ENCODE measurements around the gene KRT16. TPM values are rescaled to one million over a fixed set of nuclear protein-coding genes. Genes with fewer than 3 reads are reported as not detected.

The KRT16 gene
- total and polyA plus RNA-seq, 3 donors from 2014 or later = not detected

DNA sequence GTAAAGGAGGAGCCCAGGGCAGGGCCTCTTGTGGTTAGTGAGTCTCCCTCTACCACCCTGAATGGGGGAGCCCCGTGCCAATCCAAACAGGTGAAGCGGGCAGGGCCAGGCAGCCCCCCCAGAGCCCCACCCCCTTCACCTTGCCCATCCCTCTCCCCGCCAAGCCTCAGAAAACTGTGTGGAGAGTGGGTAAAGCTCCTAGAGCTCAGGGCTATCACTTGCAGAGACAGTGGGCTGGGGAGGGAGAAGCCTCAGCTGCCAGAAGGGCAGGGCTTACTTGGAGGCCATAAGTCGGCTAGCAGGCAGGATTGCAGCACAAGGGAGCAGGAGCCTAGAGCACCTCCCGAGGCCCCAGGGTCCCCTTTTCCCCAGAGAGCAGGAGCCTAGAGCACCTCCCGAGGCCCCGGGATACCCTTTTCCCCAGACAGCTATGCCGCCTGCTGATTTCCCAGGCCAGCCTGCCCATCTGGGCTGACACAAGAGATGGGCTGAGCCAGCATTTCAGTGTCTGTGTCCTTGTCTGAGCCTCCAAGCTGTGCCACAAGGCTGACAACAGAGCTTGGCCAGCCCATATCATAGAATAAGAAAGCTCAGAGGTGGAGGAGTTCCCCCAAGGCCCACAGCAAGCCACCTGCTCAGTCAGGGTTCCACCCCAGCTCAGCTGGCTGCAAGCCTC is 19.1 kb downstream of the KRT16 start:
- no peak overlapping the region for H3K27ac ChIP-seq
- no peaks in the 10 kb centered on the region for H3K27me3 ChIP-seq
- 45 to 63% methylated on average over 5 to 8 of the region's 8 CpGs for WGBS, 2 donors
- no peak for DNase-seq
- no peak for TF ChIP-seq POLR2A (IDR thresholded peaks at IDR 0.05)
- TF ChIP-seq, protein P1, sequence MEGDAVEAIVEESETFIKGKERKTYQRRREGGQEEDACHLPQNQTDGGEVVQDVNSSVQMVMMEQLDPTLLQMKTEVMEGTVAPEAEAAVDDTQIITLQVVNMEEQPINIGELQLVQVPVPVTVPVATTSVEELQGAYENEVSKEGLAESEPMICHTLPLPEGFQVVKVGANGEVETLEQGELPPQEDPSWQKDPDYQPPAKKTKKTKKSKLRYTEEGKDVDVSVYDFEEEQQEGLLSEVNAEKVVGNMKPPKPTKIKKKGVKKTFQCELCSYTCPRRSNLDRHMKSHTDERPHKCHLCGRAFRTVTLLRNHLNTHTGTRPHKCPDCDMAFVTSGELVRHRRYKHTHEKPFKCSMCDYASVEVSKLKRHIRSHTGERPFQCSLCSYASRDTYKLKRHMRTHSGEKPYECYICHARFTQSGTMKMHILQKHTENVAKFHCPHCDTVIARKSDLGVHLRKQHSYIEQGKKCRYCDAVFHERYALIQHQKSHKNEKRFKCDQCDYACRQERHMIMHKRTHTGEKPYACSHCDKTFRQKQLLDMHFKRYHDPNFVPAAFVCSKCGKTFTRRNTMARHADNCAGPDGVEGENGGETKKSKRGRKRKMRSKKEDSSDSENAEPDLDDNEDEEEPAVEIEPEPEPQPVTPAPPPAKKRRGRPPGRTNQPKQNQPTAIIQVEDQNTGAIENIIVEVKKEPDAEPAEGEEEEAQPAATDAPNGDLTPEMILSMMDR (IDR thresholded peaks at IDR 0.05) = no peak
- H3K4me3 ChIP-seq = no peak overlapping the region
- no peaks in the 10 kb centered on the region for H3K36me3 ChIP-seq (ENCODE audit: low read depth, missing control alignments)
- intact Hi-C loops (cut with DNase I; ENCODE audit: low total_unique reads) = no loop called here
- H3K9me3 ChIP-seq = no peaks in the 10 kb centered on the region
- no peaks in the 10 kb centered on the region for H3K4me1 ChIP-seq

DNA sequence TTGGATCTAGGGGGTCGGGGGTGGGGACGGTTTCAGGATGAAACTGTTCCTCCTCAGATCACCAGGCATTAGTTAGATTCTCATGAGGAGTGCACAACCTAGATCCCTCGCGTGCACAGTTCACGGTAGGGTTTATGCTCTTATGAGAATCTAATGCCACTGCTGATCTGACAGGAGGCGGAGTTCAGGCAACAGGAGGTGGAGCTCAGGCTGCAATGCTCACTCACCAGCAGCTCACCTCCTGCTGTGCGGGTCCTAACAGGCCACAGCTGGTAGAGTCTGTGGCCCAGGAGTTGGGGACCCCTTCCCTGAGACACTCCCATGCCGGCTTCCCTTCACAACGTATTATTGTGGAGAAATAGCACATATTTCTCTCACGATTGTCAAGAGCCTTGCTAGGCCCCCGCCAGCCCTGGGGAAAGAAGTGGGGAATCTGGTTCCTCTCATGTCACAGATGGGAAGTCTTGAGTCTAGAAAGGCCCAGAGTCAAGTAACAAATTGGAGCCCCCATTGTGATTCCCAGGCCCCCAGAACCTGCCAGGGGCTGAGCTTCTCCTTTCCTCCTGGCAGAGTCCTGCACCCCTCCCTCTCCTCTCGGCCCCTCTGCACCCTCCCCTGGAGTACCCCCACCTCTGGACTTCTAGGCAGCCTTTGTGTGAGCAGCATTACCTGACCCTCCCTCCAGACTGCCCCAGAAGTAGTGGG is 19.8 kb downstream of the KRT16 start:
- DNase-seq = no peak
- WGBS, 2 donors = 92 to 93% methylated on average over 6 to 12 of the region's 12 CpGs

DNA sequence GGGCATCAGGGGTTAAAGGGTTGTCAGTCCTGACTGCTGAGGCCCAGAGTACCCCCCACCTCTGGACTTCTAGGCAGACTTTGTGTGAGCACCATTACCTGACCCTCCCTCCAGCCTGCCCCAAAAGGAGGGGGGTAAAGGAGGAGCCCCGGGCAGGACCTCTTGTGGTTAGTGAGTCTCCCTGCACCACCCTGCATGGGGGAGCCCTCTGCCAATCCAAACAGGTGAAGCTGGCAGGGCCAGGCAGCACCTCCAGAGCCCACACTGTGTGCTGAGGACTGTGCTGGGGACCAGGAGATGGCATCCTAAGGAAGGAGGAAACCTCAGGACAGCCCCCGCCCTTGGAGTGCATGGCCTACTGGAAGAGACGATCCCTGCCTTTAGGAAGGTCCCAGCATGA is 23.3 kb downstream of the KRT16 start:
- DNase-seq = no peak
- no peaks in the 10 kb centered on the region for H3K4me1 ChIP-seq
- 88% methylated on average over 3 of the region's 3 CpGs; no CpG with 5 or more reads in 1 of the 2 donors for WGBS, 2 donors
- H3K27ac ChIP-seq = no peak overlapping the region
- H3K4me3 ChIP-seq = no peak overlapping the region
- H3K27me3 ChIP-seq = no peaks in the 10 kb centered on the region
- intact Hi-C loops (cut with DNase I; ENCODE audit: low total_unique reads) = no loop called here
- no peaks in the 10 kb centered on the region for H3K36me3 ChIP-seq (ENCODE audit: low read depth, missing control alignments)
- H3K9me3 ChIP-seq = no peaks in the 10 kb centered on the region
- TF ChIP-seq, protein P1 (IDR thresholded peaks at IDR 0.05) = no peak
- no peak for TF ChIP-seq POLR2A (IDR thresholded peaks at IDR 0.05)

More for the DNA sequence above, 19.8 kb downstream of the KRT16 start:
- H3K27ac ChIP-seq = no peak overlapping the region
- TF ChIP-seq, protein P1 (IDR thresholded peaks at IDR 0.05) = no peak
- TF ChIP-seq POLR2A (IDR thresholded peaks at IDR 0.05) = no peak
- no peaks in the 10 kb centered on the region for H3K36me3 ChIP-seq (ENCODE audit: low read depth, missing control alignments)
- H3K4me3 ChIP-seq = no peak overlapping the region
- H3K4me1 ChIP-seq = no peaks in the 10 kb centered on the region
- H3K9me3 ChIP-seq = no peaks in the 10 kb centered on the region
- no peaks in the 10 kb centered on the region for H3K27me3 ChIP-seq
- intact Hi-C loops (cut with DNase I; ENCODE audit: low total_unique reads) = no loop called here

DNA sequence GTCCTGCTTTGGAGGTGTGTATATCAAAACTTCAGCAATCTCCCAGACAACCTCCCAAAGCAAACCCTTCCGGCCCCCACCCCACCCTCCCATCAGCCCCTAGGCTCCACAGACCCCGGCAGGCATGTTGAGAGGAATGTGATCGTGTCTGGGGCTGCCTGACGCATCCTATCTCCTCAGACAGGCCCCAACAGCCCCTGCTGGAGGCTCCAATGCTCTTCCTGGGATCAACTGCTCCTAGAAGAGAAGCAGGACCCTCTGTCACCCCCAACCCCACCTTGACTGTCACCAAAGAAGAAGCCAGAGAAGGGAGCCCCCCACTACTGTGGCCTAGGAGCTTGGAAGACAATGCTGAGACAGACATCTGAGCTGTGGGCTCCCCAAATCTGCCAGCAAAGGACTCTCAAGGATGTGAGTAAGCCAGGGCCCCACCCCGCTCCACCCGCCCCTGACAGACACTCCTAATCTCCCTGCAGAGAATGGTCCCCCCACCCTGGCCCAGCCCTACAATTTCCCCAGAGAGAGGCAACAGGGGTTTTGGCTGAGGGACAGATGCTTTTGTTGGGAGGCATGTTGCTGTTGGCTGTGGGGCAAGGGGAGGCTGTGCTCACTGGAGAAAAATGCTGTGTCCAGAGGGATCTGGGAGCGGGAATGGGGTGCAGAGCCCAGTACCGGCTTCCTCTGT is 24.3 kb downstream of the KRT16 start:
- no peak overlapping the region for H3K27ac ChIP-seq
- no peaks in the 10 kb centered on the region for H3K4me1 ChIP-seq
- H3K4me3 ChIP-seq = no peak overlapping the region
- H3K9me3 ChIP-seq = no peaks in the 10 kb centered on the region
- TF ChIP-seq, protein P1 (IDR thresholded peaks at IDR 0.05) = no peak
- H3K36me3 ChIP-seq (ENCODE audit: low read depth, missing control alignments) = no peaks in the 10 kb centered on the region
- WGBS, 2 donors = 92 to 95% methylated on average over 2 to 6 of the region's 8 CpGs
- DNase-seq = no peak
- intact Hi-C loops (cut with DNase I; ENCODE audit: low total_unique reads) = no loop called here
- H3K27me3 ChIP-seq = no peaks in the 10 kb centered on the region
